GM10266 (cell line): ENCODE data around the gene FAM168B.
A peak's percentile ranks its signal among the peaks of the same experiment; 100 is the strongest.

Source experiments
- DNase-seq: peaks from one replicate; pipeline ENCODE4 v3.0.0; 2012; ENCODE audit errors: extremely low spot score
- TF ChIP-seq, protein P1 (sequence below): IDR thresholded peaks from 2 replicates; pipeline ENCODE4 v1.5.1; 2012; ENCODE audit warnings: mild to moderate bottlenecking, low read depth; ENCODE audit not compliant: control insufficient read depth, insufficient read depth; ENCODE audit errors: missing control alignments

The FAM168B gene, protein sequence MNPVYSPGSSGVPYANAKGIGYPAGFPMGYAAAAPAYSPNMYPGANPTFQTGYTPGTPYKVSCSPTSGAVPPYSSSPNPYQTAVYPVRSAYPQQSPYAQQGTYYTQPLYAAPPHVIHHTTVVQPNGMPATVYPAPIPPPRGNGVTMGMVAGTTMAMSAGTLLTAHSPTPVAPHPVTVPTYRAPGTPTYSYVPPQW

DNA sequence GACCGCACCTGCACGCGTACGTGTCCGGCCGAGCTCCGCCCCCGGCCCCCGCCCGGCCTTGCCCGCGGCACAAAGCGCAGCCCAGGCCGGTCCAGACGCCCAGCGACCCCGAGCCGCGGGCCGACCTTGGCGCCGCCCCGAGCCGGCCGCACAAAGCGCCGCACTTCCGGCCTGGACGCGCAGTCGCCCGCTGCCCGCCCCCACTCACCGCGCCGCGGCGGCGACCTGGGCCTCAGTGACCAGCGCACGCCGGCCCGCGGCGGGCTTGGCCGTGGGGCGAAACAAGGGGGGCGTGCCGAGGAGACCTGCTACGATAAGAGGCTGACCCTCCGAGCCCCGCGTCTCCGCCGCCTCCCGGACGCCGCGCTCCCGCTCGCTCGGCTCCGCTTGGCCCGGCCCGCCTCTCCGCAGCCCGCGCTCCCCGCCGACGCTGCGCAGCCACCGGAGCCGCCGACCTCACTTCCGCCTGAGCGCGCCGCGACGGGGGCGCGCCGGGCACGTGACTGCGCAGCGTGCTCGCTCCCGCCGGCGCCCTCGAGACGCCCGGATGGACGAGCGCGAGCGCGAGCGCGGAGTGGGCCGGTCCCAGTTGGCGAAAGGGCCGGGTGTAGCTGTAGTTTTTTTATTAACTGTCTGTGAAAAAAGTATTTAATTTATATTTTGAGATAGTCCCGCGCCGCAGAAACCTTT, at the start of gene FAM168B:
Gene FAM168B (minus strand): TSS at position 455 of the 690 bp plus-strand sequence. CDS start 10,814 bp downstream, outside the sequence.
- TF ChIP-seq, protein P1, sequence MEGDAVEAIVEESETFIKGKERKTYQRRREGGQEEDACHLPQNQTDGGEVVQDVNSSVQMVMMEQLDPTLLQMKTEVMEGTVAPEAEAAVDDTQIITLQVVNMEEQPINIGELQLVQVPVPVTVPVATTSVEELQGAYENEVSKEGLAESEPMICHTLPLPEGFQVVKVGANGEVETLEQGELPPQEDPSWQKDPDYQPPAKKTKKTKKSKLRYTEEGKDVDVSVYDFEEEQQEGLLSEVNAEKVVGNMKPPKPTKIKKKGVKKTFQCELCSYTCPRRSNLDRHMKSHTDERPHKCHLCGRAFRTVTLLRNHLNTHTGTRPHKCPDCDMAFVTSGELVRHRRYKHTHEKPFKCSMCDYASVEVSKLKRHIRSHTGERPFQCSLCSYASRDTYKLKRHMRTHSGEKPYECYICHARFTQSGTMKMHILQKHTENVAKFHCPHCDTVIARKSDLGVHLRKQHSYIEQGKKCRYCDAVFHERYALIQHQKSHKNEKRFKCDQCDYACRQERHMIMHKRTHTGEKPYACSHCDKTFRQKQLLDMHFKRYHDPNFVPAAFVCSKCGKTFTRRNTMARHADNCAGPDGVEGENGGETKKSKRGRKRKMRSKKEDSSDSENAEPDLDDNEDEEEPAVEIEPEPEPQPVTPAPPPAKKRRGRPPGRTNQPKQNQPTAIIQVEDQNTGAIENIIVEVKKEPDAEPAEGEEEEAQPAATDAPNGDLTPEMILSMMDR, result no peak
- DNase-seq, result peak; percentile 93

DNA sequence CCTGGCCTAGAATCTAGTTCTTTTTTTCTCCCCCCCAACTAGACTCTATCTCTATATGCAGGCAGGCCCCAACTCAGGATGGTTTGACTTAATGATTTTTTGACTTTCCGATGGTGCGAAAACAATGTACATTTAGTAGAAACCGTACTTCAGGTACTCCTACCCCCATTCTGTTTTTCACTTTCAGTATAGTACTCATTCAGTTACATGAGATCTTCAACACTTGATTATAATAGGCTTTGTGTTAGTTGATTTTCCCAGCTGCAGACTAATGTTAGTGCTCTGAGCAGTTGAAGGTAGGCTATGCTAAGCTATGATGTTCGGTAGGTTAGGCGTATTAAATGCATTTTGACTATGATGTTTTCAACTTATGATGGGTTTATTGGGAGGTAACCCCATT, 49.6 kb upstream of the FAM168B start:
- no peak for DNase-seq
- TF ChIP-seq, protein P1, result no peak

DNA sequence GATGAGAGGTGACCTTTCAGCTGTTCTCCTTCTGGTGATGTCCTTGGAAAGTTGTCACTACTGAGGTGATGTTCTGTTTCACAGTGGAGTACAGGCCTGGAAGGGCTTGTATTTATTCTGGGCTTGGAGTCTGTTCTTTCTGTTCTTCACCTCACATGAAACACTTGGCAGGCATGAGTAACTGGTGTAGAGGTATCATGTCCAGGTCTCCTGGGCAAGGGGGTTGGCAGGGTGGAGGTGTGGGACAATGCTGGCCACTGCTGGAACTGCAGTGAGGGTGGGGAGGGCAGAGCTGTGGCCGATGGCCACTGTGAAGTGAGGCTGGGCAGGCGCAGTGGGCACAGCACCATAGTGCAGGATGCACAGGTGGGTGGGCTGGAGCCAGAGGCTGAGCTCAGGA, 47.3 kb upstream of the FAM168B start:
- TF ChIP-seq, protein P1, result no peak
- DNase-seq, result no peak

DNA sequence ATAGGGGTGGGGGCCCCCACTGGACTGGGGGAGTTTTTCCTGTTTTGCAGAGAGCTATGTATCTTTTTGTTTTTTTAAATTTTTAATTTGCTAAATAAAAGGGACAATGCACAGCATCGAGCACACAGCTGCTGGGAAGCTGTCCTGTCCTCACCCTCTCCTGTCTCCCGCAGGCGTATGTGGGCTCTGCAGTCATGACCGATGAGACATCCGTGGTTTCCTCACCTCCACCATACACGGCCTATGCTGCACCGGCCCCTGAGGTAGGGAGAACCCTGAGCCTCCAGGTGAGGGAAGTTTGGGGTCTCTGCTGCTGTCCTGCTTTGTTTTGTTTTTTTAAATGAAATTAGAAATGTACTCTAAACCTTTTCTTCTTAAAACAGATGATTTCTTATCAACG, 39.5 kb upstream of the FAM168B start:
- TF ChIP-seq, protein P1, result no peak
- DNase-seq, result no peak

DNA sequence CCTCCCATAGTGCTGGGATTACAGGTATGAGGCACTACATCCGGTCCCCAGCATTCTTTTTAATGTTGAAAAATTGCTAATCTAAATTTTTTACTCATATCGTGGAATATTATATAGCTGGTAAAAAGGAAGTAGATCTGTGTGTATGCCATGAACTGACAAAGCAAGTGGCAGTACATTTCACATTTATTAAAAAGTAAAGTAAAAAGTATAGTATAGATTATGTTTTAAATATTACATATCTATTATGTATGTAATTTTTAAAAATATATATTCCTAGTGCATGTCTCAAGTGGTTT, 37.0 kb upstream of the FAM168B start:
- DNase-seq, result no peak
- TF ChIP-seq, protein P1, result no peak

DNA sequence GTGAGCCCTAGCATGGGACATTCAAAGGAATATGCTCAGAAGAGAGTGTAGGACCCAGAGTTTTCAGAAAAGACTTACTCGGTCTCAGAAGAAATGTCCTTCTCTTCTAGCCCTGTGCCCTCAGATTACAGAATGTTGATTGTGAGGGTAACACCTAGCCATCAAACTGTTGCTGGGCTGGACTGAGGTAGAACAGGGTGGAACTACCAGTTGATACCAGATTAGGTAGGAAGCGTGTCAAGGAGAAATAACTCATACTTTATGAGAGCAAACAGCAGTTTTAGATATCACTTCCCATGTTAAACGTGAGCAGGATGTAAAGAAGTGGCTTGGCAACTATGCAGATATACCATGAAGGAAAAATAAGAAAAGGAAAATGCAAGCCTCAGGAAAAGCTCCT, 34.7 kb upstream of the FAM168B start:
- DNase-seq, result no peak
- TF ChIP-seq, protein P1, result no peak

DNA sequence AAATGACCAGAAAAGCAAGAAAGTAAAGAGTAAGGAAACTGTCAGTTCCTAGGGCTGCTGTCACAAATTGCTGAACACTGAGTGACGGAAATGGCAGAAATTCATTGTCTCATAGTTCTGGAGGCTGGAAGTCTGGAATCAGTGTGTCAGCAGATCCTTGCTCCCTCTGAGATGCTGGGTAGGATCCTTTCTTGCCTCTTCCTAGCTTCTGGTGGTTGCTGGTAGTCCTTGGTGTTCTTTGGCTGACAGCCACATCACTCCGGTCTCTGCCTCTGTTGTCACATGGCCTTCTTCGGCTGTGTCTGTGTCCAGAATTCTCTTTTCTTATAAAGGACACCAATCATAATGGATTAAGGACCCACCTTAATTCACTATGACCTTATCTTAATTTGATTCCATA, 33.8 kb upstream of the FAM168B start:
- no peak for DNase-seq
- TF ChIP-seq, protein P1, result no peak
